Neutrophil (primary cell): ENCODE measurements around the gene PCBP2.
"Not testable (repeated sequence)": the region's sequence is repeated elsewhere in the genome, so short reads cannot be mapped to it uniquely, and the experiment has no call there.

Experiments
- H3K27ac ChIP-seq: fragments of 200-600 bp; sonication (generic); 2 replicates; pipeline ENCODE4 v1.5.1; 2016; ENCODE audit warnings: mild to moderate bottlenecking, moderate library complexity
- H3K27me3 ChIP-seq: fragments of 200-600 bp; sonication (generic); 2 replicates; pipeline ENCODE4 v1.6.0; 2016; ENCODE audit warnings: mild to moderate bottlenecking
- H3K36me3 ChIP-seq: fragments of 200-600 bp; sonication (generic); 2 replicates; pipeline ENCODE4 v1.5.1; 2017
- H3K4me1 ChIP-seq, 2 experiments: fragments of 200-600 bp in 1 of 2; sonication (generic) in 1 of 2; 1 replicate in 1 of 2; 2 replicates in 1 of 2; pipeline versions ENCODE4 v1.5.1 to v1.6.1; 2013 to 2016; ENCODE audit warnings: low read depth in 1 of 2, low read length in 1 of 2, mild to moderate bottlenecking in 1 of 2, moderate library complexity in 1 of 2; ENCODE audit not compliant: control insufficient read depth in 1 of 2, insufficient read depth in 1 of 2
- H3K4me3 ChIP-seq, 2 experiments: fragments of 200-600 bp in 1 of 2; sonication (generic) in 1 of 2; 1 replicate in 1 of 2; 2 replicates in 1 of 2; pipeline ENCODE4 v1.5.1; 2013 to 2016; ENCODE audit warnings: low read depth in 1 of 2, low read length in 1 of 2, mild to moderate bottlenecking in 1 of 2, moderate library complexity in 1 of 2
- H3K9me3 ChIP-seq: fragments of 200-600 bp; sonication (generic); 2 replicates; pipeline ENCODE4 v1.5.1; 2016
- TF ChIP-seq, protein P1 (sequence below): fragments of 200-600 bp; sonication (generic); IDR thresholded peaks from 2 replicates; pipeline ENCODE4 v1.5.1; 2016; ENCODE audit warnings: antibody characterized with exemption

PCBP2 gene

DNA sequence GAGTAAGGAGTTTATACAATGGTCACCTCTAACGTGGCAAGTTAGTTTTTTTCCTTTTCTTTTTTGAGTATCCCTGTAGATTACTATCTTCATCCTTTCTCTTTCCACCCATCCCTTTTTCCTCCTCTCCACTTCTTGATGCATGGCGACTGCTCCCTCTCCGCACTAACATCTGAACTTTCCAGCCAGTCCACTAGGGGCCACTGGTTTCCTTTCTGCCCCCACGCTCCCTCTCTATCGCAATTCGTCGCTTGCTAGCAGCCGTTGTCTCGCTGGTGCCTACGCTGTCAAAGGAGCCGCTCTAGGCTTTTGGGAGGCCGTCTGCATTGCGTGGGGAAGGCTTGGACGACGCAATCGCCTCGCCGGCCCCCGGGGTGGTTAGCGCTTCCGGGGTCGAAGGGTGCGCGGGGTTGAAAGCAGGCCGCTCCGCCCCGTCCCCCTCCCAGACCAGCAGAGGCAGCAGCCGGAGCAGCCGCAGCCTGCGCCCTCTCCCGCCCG is at the start of gene PCBP2:
TSS of gene PCBP2 (plus strand) at position 442 of the 498 bp plus-strand sequence. CDS start 2,699 bp downstream, outside the sequence.
- Histone ChIP-seq H3K27me3 (no peaks in the 10 kb centered on the region), H3K27ac (peak within 1 kb of the TSS; percentile 96), H3K4me3 (peak within 1 kb of the TSS; percentile 71 to 94), H3K4me1 (peaks cover 20 to 21% of the 10 kb centered on the region in 2 experiments), H3K36me3 (peaks cover 50% of the 10 kb centered on the region), H3K9me3 (no peaks in the 10 kb centered on the region)
- TF ChIP-seq, protein P1, sequence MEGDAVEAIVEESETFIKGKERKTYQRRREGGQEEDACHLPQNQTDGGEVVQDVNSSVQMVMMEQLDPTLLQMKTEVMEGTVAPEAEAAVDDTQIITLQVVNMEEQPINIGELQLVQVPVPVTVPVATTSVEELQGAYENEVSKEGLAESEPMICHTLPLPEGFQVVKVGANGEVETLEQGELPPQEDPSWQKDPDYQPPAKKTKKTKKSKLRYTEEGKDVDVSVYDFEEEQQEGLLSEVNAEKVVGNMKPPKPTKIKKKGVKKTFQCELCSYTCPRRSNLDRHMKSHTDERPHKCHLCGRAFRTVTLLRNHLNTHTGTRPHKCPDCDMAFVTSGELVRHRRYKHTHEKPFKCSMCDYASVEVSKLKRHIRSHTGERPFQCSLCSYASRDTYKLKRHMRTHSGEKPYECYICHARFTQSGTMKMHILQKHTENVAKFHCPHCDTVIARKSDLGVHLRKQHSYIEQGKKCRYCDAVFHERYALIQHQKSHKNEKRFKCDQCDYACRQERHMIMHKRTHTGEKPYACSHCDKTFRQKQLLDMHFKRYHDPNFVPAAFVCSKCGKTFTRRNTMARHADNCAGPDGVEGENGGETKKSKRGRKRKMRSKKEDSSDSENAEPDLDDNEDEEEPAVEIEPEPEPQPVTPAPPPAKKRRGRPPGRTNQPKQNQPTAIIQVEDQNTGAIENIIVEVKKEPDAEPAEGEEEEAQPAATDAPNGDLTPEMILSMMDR, result peak; percentile 94

DNA sequence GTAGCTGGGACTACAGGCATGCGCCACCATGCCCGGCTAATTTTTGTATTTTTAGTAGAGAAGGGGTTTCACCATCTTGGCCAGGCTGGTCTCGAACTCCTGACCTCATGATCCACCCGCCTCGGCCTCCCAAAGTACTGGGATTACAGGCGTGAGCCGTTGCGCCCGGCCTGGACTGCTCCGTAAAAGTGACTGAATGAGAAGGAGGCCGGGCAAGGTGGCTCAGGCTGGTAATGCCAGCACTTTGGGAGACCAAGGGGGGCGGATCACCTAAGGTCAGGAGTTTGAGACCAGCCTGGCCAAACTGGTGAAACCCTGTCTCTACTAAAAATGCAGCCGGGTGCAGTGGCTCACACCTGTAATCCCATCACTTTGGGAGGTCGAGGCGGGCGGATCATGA is 49.6 kb upstream of the PCBP2 start:
- not testable (repeated sequence) for H3K27ac ChIP-seq, H3K4me3 ChIP-seq, H3K4me1 ChIP-seq, H3K27me3 ChIP-seq, H3K9me3 ChIP-seq
- peaks cover 67% of the 10 kb centered on the region for H3K36me3 ChIP-seq

DNA sequence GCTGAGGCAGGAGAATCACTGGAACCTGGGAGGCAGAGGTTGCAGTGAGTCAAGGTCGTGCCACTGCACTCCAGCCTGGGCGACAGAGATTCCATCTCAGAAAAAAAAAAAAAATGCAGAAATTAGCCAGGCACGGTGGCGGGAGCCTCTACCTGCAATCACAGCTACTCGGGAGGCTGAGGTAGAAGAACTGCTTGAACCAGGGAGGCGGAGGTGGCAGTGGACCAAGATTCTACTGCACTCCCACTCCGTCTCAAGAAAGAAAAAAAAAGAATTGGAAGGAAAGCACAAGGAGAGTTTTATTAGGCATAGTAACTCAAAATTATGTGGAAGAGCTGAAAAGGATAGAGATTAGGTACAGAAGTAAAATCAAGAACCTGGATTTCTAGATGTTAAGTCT is 49.0 kb upstream of the PCBP2 start:
- no peak overlapping the region for H3K4me3 ChIP-seq
- H3K27me3 ChIP-seq, result no peaks in the 10 kb centered on the region
- no peak overlapping the region for H3K27ac ChIP-seq
- H3K4me1 ChIP-seq, result no peaks in the 10 kb centered on the region
- no peaks in the 10 kb centered on the region for H3K9me3 ChIP-seq
- TF ChIP-seq, protein P1, result no peak
- H3K36me3 ChIP-seq, result peaks cover 72% of the 10 kb centered on the region

DNA sequence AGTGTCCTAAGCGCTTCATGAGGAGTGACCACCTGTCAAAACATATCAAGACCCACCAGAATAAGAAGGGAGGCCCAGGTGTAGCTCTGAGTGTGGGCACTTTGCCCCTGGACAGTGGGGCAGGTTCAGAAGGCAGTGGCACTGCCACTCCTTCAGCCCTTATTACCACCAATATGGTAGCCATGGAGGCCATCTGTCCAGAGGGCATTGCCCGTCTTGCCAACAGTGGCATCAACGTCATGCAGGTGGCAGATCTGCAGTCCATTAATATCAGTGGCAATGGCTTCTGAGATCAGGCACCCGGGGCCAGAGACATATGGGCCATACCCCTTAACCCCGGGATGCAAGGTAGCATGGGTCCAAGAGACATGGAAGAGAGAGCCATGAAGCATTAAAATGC is 41.0 kb upstream of the PCBP2 start:
- Histone ChIP-seq H3K27ac (no peak overlapping the region), H3K36me3 (peaks cover 92% of the 10 kb centered on the region), H3K4me1 (no peaks in the 10 kb centered on the region), H3K4me3 (no peak overlapping the region), H3K9me3 (no peaks in the 10 kb centered on the region), H3K27me3 (no peaks in the 10 kb centered on the region)
- TF ChIP-seq, protein P1, result no peak

DNA sequence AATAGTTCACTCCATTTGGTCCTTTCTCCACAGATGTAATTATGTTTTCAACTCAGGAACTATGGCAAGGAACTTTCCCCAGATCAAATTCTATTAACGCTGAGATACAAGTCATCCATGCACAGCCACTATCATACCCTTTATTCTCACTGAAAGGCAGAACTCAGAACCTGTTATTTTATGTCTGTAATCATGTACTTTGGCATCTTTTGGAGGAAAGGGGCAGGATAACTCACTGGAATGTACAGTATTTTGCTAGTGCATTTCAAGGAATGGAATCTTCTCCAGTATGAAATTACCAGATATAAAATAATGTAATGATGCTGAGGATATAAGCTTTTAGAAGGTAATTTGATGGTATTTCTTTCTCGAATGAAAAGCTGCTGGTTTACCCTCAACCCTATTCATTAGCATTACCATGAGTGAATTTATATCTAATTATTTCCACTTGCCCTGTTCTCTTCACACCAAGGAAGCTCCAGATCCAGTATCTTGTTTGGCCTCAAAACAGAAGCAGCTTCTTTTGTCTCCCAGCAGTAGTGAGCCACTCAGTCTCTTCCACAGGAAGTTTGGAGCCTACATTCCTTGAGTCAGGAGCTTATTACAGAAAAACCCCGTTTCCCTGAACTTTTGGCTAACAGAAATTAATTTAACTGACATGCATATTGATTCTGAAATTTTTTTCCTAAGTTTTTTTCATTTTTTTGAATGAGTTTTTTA is 38.3 kb upstream of the PCBP2 start:
- Histone ChIP-seq H3K9me3 (no peaks in the 10 kb centered on the region), H3K36me3 (peaks cover 65% of the 10 kb centered on the region), H3K27me3 (no peaks in the 10 kb centered on the region), H3K27ac (peak overlapping the region; percentile 35), H3K4me1 (peaks cover 0 to 9% of the 10 kb centered on the region in 2 experiments), H3K4me3 (no peak overlapping the region)
- TF ChIP-seq, protein P1, result no peak

DNA sequence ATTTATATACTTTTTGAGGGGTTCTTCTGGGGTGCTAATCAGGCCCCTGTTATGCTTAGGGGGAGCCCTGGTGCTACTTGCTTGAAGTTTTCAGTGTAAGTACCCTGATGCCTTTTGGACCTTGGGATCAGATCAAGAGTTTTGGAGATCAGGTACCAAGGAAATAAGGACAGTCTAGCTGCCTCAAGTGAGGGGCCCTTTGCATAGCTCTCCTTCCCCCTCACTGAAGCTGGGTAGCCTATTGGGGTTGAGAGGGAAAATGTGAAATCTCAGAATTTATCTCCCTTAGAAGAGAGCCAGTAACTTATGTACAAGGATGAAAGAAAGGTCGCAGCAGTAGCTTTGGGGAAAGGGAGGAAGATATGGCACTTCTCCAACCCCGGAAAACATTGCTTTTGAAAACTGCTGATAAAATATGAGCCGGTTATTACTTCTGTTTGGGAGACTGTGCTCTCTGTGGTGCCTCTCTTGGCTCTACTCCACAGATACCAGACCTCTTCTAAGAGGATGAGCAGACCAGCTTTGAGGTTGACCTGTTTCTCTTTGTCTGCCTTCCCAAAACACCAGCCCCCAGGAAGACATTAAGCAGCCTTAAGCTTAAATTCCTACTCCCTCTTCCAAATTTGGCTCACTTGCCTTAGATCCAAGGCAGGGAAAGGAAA is 37.0 kb upstream of the PCBP2 start:
- Histone ChIP-seq H3K27me3 (no peaks in the 10 kb centered on the region), H3K4me3 (no peak overlapping the region), H3K4me1 (peaks cover 0 to 9% of the 10 kb centered on the region in 2 experiments), H3K36me3 (peaks cover 52% of the 10 kb centered on the region), H3K9me3 (no peaks in the 10 kb centered on the region), H3K27ac (peak overlapping the region; percentile 27)
- TF ChIP-seq, protein P1, result no peak

DNA sequence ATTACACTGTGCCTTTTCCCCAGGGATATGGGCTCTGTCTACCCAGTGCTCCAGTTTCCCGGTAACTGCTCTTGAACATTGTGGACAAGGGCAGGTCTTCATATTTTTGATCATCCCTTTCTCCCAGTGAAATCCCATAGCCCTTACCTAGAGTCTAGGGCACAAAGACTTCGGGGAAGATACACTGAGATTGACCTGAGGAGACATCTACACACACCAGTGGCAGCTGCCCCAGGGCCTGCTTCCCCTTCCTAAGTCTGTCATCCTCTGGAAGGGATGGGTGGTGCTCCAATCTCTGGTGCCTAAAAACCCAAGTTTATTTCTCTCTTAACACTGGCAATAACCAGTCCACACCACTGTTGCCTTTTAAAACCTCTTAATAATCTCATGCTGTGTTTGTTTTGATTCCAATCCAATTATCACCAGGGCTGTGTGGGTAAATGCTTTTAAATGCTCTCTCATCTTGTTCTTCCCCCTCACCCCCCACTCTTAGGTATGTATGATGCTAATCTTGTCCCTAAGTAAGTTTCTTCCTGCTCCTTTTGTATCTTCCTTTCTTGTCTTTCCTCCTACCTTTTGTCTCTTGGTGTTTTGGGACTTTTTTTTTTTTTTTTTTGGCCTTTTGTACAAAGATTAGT is 36.0 kb upstream of the PCBP2 start:
- Histone ChIP-seq H3K36me3 (peaks cover 42% of the 10 kb centered on the region), H3K27ac (peak overlapping the region; percentile 27)
- H3K27me3 ChIP-seq, H3K4me3 ChIP-seq, H3K9me3 ChIP-seq, H3K4me1 ChIP-seq: not testable (repeated sequence)

DNA sequence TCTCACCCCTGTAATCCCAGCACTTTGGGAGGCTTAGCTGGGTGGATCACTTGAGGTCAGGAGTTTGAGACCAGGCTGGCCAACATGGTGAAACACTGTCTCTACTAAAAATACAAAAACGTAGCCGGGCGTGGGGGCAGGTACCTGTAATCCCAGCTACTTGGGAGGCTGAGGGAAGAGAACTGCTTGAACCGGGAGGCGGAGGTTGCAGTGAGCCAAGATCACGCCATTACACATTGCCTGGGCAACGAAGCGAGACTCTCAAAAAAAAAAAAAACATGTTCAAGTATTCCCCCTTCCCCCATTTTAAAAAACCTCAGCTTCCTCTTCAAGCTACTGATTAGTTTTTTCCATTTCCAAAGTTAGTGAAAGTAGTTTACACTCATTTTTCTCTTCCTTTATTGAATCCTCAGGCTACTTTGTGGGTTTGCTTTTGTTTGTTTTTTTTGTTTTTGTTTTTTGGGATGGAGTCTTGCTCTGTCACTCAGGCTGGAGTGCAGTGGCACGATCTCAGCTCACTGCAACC is 34.5 kb upstream of the PCBP2 start:
- Histone ChIP-seq H3K4me1 (peaks cover 4 to 15% of the 10 kb centered on the region in 2 experiments), H3K27ac (peak overlapping the region; percentile 46)
- H3K4me3 ChIP-seq, result not testable (repeated sequence)

More for the DNA sequence above, 34.5 kb upstream of the PCBP2 start:
- not testable (repeated sequence) for H3K9me3 ChIP-seq, H3K27me3 ChIP-seq
- H3K36me3 ChIP-seq, result peaks cover 28% of the 10 kb centered on the region
